Fibroblast of the conjunctiva (primary cell): ENCODE data around the gene CDHR4.
"Not testable (repeated sequence)": the region's sequence is repeated elsewhere in the genome, so short reads cannot be mapped to it uniquely, and the experiment has no call there.

Experiments
- DNase-seq: peaks from one replicate; pipeline ENCODE4 v3.0.0-alpha.2; 2010; ENCODE audit warnings: low read depth

Gene CDHR4, protein sequence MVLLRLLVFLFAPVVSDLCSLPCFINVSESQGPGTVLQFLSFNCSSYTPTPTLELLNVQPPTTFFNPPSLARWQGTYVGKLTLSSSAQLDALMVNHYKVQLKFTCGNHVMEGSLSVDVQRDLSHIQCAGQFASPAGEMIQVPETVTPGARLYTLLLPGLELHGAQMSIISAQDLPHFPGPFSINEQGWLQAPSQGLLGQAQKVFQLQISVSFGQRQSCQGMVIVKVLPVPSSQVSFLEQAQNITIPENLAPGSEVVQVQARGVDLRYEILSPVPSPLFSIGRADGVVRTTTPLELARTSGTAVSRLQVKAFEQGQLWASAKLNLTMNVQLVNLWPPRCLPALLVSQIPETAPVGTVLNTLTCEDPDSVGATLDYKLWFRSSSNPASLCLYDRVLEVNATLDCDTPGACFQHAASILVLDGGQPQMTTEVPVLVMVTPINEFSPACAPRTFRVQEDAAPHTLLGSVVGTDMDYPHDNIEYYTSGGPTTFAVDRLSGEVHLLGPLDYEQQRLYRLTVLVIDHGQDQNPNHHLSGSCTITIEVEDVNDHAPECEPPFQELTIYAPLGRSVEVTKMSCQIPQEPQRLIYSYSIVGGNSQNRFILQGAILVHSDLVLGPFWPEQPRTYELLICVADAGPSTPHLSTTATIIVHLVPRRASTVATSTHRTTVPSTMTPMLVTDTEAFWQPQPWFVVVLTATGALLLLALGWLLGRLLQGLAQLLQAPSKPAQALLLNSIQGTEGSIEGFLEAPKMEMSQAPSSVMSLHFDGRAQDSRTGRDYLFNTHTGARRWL

GRCh38 chr3:49799761-49800160 is at the start of gene CDHR4:
CDHR4 (minus strand) TSS chr3:49799873; CDS start chr3:49799812, 61 bp downstream.
- DNase-seq = peak; percentile 82

DNA sequence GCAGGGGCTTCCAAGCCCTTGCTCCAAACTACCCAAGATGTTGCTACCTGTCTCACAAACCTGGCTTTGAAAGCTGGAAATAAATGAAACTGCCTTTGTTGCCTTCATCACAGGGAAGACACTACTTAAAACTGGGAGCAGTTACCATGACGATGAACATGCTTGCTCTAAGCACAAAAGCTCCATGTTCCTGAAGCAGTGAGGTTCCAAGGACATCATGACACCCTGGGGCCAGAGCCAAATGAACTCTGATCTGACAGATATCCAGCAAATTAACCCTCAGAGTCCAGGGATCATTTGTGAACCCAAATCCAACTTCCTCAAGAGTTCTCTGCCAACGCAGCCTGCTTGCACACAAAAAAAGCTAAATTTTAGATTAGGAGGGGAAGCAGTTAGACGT is 46.0 kb upstream of the CDHR4 start:
- DNase-seq = no peak

- DNase-seq = no peak
Measured at GRCh38 chr3:49844464-49845183, 45.0 kb upstream of the CDHR4 start.

- DNase-seq = no peak
Measured at GRCh38 chr3:49842843-49843517, 43.3 kb upstream of the CDHR4 start.

GRCh38 chr3:49841806-49842205 is 42.1 kb upstream of the CDHR4 start:
- DNase-seq = no peak

- no peak for DNase-seq
Measured at GRCh38 chr3:49841126-49841696, 41.5 kb upstream of the CDHR4 start.

DNA sequence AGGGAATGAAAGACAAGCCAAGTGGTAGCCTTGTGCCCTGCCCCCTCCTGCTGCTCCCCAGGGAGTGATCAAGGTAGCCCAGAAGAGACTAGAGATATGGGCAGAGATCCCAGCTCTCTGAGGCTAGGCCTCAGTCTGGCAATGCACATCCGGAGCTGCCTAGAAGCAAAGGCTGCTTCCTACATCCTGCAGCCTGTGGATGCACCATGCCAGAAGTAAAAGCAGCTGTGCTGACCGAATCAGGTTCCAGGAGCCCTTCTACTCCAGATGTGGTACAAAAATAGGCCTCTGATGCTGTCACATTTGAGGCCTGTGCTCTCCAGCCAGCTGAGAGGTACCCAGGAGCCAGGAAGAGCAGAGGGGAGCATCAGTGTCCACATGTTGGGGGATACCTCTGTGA is 40.7 kb upstream of the CDHR4 start:
- DNase-seq = peak; percentile 22

GRCh38 chr3:49839193-49839809 is 39.6 kb upstream of the CDHR4 start:
- DNase-seq = peak; percentile 79

DNA sequence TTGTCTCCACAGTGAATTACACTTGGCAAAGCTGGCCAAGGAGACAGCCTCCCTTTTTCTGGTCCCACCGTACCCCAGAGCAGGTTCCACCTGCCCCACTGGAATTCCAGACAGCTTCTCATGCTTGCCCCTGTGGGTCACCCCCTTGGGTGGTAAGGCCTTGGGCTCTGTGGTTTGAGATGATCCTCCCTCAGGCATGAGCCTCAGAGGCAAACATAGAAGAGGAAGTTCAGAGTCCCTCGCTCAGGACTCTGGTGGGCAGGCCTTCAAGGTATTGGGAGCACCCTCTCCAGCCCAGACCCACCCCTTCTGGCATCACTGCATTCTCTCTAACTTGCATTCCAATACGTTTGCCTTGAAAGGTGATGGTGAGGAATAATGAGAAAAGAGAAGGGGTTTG is 31.7 kb upstream of the CDHR4 start:
- no peak for DNase-seq

GRCh38 chr3:49826016-49826415 is 26.3 kb upstream of the CDHR4 start:
- DNase-seq = no peak

DNA sequence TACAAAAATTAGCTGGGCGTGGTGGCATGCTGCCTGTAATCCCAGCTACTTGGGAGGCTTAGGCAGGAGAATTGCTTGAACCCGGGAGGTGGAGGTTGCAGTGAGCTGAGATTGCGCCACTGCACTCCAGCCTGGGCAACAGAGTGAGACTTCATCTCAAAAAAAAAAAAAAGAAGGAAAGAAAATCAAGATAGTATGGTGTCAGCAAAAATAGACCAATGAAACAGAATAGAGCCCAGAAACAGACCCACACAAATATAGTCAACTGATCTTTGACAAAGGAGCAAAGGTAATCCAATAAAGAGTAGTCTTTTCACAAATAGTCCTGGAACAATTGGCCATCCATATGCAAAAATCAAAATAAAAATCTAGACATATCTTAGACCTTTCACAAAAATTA is 23.5 kb upstream of the CDHR4 start:
- DNase-seq = not testable (repeated sequence)

DNA sequence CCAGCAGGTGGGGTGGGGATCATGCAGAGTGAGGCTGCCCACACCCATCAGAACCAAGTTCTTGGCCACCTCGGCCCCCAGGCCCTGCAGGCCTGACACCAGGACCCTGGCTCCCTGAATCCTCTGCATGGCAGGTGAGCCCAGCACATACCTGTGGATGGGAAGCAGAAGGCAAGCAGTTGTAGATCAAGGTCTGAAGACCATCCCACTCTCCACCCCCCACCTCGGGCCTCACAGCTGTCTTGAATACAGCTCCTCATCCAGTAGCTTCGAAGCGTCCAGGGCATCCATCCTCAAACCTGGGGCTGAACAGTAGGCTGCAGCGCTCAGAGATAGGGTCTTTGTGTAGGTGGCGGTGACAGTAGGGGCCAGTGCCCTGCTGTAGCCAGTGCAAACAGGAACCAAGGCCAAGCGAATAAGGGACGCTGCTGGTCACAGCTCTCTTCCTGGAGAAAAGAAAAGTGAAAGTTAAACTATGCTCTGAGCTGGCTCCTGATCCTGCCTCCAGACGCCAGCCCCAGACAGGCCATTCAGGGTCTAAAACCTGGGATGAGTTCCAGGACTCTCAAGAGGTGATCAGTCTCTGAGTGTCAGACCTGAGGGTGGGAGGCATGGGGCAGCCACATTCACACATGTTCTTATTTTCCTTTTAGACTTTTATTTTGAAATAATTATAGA is 14.0 kb upstream of the CDHR4 start, which contains the start of gene UBA7:
UBA7 (minus strand) TSS at position 457 of the 678 bp plus-strand sequence; CDS start at position 291, 166 bp downstream.
- peak; percentile 65 for DNase-seq

DNA sequence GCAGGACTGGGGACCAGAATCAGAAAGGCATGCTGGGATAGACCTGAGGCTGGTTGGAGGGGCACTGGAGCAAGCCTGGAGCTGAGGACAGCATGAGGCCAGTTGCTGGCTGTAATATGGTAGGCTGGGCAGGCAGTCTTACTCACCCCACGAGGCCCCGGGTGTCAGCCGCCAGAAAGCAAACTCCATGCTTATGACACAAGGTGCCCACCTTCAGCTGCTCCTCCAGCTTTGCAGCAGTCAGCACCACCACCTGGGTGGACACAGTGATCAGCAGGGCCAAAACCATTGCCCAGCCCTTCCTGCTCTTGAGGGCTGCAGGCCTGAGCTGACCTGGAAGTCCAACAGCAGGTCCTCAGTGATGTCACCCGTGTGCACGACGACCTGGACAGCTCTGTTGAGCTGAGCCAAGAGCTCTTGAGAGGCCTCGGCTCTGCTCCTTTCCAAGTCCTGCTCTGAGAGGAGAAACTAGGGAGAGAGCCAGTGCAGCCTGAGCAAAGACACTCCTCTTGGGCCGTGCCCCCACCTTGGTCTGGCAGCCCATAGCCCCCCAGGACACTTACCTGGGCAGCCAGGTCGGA is 13.3 kb upstream of the CDHR4 start:
- no peak for DNase-seq

GRCh38 chr3:49807431-49808114 is 7.9 kb upstream of the CDHR4 start:
- DNase-seq = no peak

- DNase-seq = no peak
Measured at GRCh38 chr3:49806850-49807249, 7.2 kb upstream of the CDHR4 start.

- DNase-seq = no peak
Measured at GRCh38 chr3:49805897-49806701, 6.4 kb upstream of the CDHR4 start.

- DNase-seq = peak; percentile 96
Measured at GRCh38 chr3:49805367-49805782, 5.7 kb upstream of the CDHR4 start.
